Astrocyte (in vitro differentiated cells and primary cell): Measurements from ENCODE around the gene PAFAH1B2. TPM values are rescaled to one million over a fixed set of nuclear protein-coding genes. Genes with fewer than 3 reads are reported as not detected.

Experiments
- DNase-seq: peaks from one replicate; pipeline ENCODE4 v3.0.0-alpha.2; 2010; ENCODE audit warnings: low read depth
- FAIRE-seq: peaks from 2 replicates; lab custom pipeline; 2011; peaks lifted over from hg19 to GRCh38; lab: Jason Lieb, UNC
- H2AFZ ChIP-seq: 2 replicates; pipeline ENCODE4 v1.6.0; 2012; ENCODE audit warnings: low read depth, low read length, inconsistent platforms
- H3K27ac ChIP-seq: 2 replicates; pipeline ENCODE4 v1.5.1; 2011; ENCODE audit warnings: low read depth, low read length, inconsistent platforms
- H3K27me3 ChIP-seq: 2 replicates; pipeline ENCODE4 v1.6.0; 2011; ENCODE audit warnings: low read length, inconsistent platforms; ENCODE audit not compliant: insufficient read depth
- H3K36me3 ChIP-seq: 2 replicates; pipeline ENCODE4 v1.5.1; 2011; ENCODE audit warnings: low read length, inconsistent platforms; ENCODE audit not compliant: insufficient read depth
- H3K4me1 ChIP-seq: 2 replicates; pipeline ENCODE4 v1.5.1; 2011; ENCODE audit warnings: low read length, inconsistent platforms; ENCODE audit not compliant: insufficient read depth
- H3K4me2 ChIP-seq: 2 replicates; pipeline ENCODE4 v1.6.0; 2012; ENCODE audit warnings: low read length, inconsistent platforms
- H3K4me3 ChIP-seq: 2 replicates; pipeline ENCODE4 v1.5.1; 2011; ENCODE audit warnings: low read depth, mild to moderate bottlenecking, low read length, inconsistent platforms; ENCODE audit not compliant: insufficient read depth
- H3K79me2 ChIP-seq: 2 replicates; pipeline ENCODE4 v1.6.0; 2012; ENCODE audit warnings: mild to moderate bottlenecking, low read length, inconsistent platforms; ENCODE audit not compliant: insufficient read depth
- H3K9ac ChIP-seq: 2 replicates; pipeline ENCODE4 v1.6.0; 2012; ENCODE audit warnings: mild to moderate bottlenecking, low read length, inconsistent platforms
- H3K9me3 ChIP-seq: 2 replicates; pipeline ENCODE4 v1.5.1; 2012; ENCODE audit warnings: low read depth, mild to moderate bottlenecking, low read length, inconsistent platforms; ENCODE audit not compliant: insufficient read depth
- H4K20me1 ChIP-seq: 2 replicates; pipeline ENCODE4 v1.6.0; 2012; ENCODE audit warnings: low read length, inconsistent platforms; ENCODE audit not compliant: insufficient read depth
- H3K27ac Mint-ChIP-seq: one replicate; pipeline ENCODE4 v1.8.0; 2021; ENCODE audit warnings: mild to moderate bottlenecking, mixed read lengths; ENCODE audit not compliant: unreplicated experiment
- H3K27me3 Mint-ChIP-seq: one replicate; pipeline ENCODE4 v1.8.0; 2021; ENCODE audit warnings: low read depth, mixed read lengths; ENCODE audit not compliant: unreplicated experiment
- H3K36me3 Mint-ChIP-seq: one replicate; pipeline ENCODE4 v1.8.0; 2021; ENCODE audit warnings: low read depth, mixed read lengths; ENCODE audit not compliant: unreplicated experiment
- H3K4me1 Mint-ChIP-seq: one replicate; pipeline ENCODE4 v1.8.0; 2021; ENCODE audit warnings: low read depth, mixed read lengths; ENCODE audit not compliant: unreplicated experiment
- H3K4me3 Mint-ChIP-seq: one replicate; pipeline ENCODE4 v1.8.0; 2021; ENCODE audit warnings: mild to moderate bottlenecking, moderate library complexity, mixed read lengths; ENCODE audit not compliant: unreplicated experiment
- H3K9me3 Mint-ChIP-seq: one replicate; pipeline ENCODE4 v1.8.0; 2021; ENCODE audit warnings: mild to moderate bottlenecking, mixed read lengths; ENCODE audit not compliant: unreplicated experiment
- EZH2 ChIP-seq: IDR thresholded peaks from 2 replicates; pipeline ENCODE4 v1.6.1; 2012; ENCODE audit warnings: mild to moderate bottlenecking, low read length, inconsistent platforms; ENCODE audit not compliant: insufficient read depth
- total RNA-seq: library from RNA; stranded (reverse); gene quantifications from 2 replicates; pipeline ENCODE4 v1.2.1, GENCODE V29; 2021
- TF ChIP-seq, protein P1 (sequence below): IDR thresholded peaks from 2 replicates; pipeline ENCODE4 v1.5.1; 2011; ENCODE audit warnings: low read depth, mild to moderate bottlenecking, inconsistent platforms, low read length, moderate library complexity; ENCODE audit not compliant: insufficient read depth

The PAFAH1B2 gene
- total RNA-seq, 1 donor from 2014 or later: 142 TPM

DNA sequence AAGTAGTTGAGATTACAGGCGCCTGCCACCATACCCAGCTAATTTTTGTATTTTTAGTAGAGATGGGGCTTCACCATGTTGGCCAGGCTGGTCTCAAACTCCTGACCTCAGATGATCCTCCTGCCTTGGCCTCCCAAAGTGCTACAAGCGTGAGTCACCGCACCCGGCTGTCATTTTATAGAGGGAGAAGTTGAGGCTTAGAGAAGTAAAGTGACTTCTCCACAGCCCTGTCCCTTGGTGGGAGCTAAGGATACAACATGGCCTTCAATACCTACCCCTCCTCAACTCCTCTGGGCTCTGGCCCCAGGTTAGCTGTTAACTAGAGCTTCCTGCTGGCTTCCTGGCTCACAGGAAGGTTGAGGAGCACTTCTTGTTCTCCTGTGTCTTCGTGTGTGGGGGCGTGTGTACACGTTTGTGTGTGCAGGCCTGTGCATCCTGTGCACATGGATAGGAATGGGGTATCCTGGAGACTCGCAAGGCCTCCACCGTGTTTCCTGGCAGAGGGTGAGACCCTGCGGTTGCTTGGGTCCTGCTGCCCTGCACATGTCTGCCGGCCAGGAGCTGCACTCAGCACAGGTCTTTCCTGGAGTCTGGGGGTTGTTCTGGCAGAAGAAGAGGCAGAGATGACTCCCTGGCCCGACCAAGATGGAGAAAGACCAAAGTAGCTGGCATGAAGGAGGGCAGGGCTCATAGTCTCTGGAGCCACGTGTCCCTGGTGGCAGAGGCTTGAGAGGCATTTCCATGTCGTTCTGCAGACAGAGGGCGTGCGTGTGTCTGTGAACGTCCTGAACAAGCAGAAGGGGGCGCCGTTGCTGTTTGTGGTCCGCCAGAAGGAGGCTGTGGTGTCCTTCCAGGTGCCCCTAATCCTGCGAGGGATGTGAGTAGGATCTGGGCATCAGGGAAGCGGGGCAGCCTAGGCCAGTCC is 36.8 kb downstream of the PAFAH1B2 start:
- Mint-ChIP-seq H3K27me3 (no peaks in the 10 kb centered on the region), H3K4me3 (peak overlapping the region; percentile 93), H3K36me3 (peaks cover 16% of the 10 kb centered on the region), H3K27ac (no peak overlapping the region), H3K9me3 (no peaks in the 10 kb centered on the region), H3K4me1 (peaks cover 9% of the 10 kb centered on the region)
- Histone ChIP-seq H4K20me1 (no peaks in the 10 kb centered on the region), H3K4me1 (peaks cover 28% of the 10 kb centered on the region), H3K27me3 (no peaks in the 10 kb centered on the region), H2AFZ (no peak overlapping the region), H3K4me3 (no peak overlapping the region), H3K9ac (no peak overlapping the region), H3K9me3 (no peaks in the 10 kb centered on the region), H3K79me2 (peaks cover 4% of the 10 kb centered on the region), H3K4me2 (peak overlapping the region; percentile 98), H3K27ac (no peak overlapping the region), H3K36me3 (peaks cover 9% of the 10 kb centered on the region)
- TF ChIP-seq EZH2: no peak
- TF ChIP-seq, protein P1, sequence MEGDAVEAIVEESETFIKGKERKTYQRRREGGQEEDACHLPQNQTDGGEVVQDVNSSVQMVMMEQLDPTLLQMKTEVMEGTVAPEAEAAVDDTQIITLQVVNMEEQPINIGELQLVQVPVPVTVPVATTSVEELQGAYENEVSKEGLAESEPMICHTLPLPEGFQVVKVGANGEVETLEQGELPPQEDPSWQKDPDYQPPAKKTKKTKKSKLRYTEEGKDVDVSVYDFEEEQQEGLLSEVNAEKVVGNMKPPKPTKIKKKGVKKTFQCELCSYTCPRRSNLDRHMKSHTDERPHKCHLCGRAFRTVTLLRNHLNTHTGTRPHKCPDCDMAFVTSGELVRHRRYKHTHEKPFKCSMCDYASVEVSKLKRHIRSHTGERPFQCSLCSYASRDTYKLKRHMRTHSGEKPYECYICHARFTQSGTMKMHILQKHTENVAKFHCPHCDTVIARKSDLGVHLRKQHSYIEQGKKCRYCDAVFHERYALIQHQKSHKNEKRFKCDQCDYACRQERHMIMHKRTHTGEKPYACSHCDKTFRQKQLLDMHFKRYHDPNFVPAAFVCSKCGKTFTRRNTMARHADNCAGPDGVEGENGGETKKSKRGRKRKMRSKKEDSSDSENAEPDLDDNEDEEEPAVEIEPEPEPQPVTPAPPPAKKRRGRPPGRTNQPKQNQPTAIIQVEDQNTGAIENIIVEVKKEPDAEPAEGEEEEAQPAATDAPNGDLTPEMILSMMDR: peak; percentile 32
- no peak for FAIRE-seq
- DNase-seq: peak; percentile 49

DNA sequence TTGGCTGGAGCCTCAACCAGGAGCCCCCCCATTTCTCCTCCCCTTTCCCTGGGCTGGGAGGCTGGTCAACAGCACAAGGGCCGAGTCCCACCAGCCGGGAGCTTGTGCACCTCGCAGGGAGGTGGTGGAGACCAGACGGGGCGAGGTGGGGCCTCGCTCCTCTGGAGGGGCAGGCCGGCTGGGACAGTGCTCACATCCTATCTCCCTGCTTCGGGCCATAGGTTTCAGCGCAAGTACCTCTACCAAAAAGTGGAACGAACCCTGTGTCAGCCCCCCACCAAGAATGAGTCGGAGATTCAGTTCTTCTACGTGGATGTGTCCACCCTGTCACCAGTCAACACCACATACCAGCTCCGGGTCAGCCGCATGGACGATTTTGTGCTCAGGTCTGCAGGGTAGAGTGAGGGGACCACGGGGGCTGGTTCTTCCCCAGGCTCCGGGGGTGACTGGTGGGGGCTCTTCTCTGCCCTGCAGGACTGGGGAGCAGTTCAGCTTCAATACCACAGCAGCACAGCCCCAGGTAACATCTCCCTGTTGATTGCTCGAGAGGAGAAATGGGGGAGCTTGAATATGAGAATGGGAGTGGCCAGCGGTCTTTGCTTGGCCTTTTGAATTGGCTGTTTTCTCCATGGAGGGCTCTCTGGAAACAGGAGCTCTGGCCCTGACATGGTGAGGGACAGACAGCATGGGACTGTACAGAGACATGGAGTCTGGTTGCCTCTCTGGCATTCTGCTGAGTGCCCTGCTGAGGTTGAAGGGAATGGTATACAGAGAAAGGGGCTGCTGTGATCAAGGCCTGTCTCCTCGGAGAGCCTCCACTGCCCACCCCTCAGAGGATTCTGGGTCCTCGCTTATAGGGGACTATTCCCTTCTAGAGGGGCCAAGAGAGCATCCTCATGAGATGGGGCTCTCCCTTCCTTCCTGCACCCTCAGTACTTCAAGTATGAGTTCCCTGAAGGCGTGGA is 37.8 kb downstream of the PAFAH1B2 start:
- Mint-ChIP-seq H3K27me3 (no peaks in the 10 kb centered on the region), H3K36me3 (peaks cover 17% of the 10 kb centered on the region), H3K4me1 (peaks cover 9% of the 10 kb centered on the region), H3K9me3 (no peaks in the 10 kb centered on the region), H3K4me3 (no peak overlapping the region), H3K27ac (no peak overlapping the region)
- peaks cover 28% of the 10 kb centered on the region for H3K4me1 ChIP-seq
- DNase-seq (no peak), FAIRE-seq (no peak)
- H3K36me3 ChIP-seq: peaks cover 9% of the 10 kb centered on the region
- no peaks in the 10 kb centered on the region for H4K20me1 ChIP-seq
- no peak overlapping the region for H3K4me2 ChIP-seq
- no peaks in the 10 kb centered on the region for H3K9me3 ChIP-seq
- no peak overlapping the region for H3K27ac ChIP-seq
- H3K27me3 ChIP-seq: no peaks in the 10 kb centered on the region
- H2AFZ ChIP-seq: no peak overlapping the region
- TF ChIP-seq EZH2: no peak
- TF ChIP-seq, protein P1: no peak
- H3K9ac ChIP-seq: no peak overlapping the region
- no peak overlapping the region for H3K4me3 ChIP-seq
- peaks cover 4% of the 10 kb centered on the region for H3K79me2 ChIP-seq
